Parathyroid adenoma (tissue), 2 donors: ENCODE data around the gene IER3IP1.

Experiments used
- H2AFZ ChIP-seq: fragments of 300-600 bp; sonication (generic); one replicate; pipeline ENCODE4 v1.7.0; 2017; ENCODE audit warnings: antibody characterized with exemption, mild to moderate bottlenecking
- H3K27ac ChIP-seq: fragments of 300-600 bp; sonication (generic); one replicate; pipeline ENCODE4 v1.7.0; 2017
- H3K27me3 ChIP-seq: fragments of 300-600 bp; sonication (generic); one replicate; pipeline ENCODE4 v1.7.0; 2017; ENCODE audit warnings: low read length; ENCODE audit not compliant: control insufficient read depth, insufficient read depth
- H3K36me3 ChIP-seq: fragments of 300-600 bp; sonication (generic); one replicate; pipeline ENCODE4 v1.7.0; 2017; ENCODE audit warnings: low read length; ENCODE audit not compliant: control insufficient read depth, insufficient read depth
- H3K4me1 ChIP-seq: fragments of 300-600 bp; sonication (generic); one replicate; pipeline ENCODE4 v1.7.0; 2017; ENCODE audit warnings: control low read depth
- H3K4me2 ChIP-seq: fragments of 300-600 bp; sonication (generic); one replicate; pipeline ENCODE4 v1.7.0; 2017; ENCODE audit warnings: low read length
- H3K4me3 ChIP-seq: fragments of 300-600 bp; sonication (generic); one replicate; pipeline ENCODE4 v1.7.0; 2017; ENCODE audit warnings: low read depth, low read length
- H3K79me2 ChIP-seq: fragments of 300-600 bp; sonication (generic); one replicate; pipeline ENCODE4 v1.7.0; 2017; ENCODE audit warnings: control low read depth
- H3K9ac ChIP-seq: fragments of 300-600 bp; sonication (generic); one replicate; pipeline ENCODE4 v1.7.0; 2017; ENCODE audit warnings: mild to moderate bottlenecking
- H3K9me3 ChIP-seq: fragments of 300-600 bp; sonication (generic); one replicate; pipeline ENCODE4 v1.7.0; 2017; ENCODE audit warnings: low read length; ENCODE audit not compliant: control insufficient read depth
- CTCF ChIP-seq: fragments of 300-600 bp; sonication (generic); IDR thresholded peaks from one replicate; pipeline ENCODE4 v1.7.0; 2017; ENCODE audit warnings: antibody characterized with exemption, mild to moderate bottlenecking
- donor health status: primary hyperparathyroidism.

Gene IER3IP1

GRCh38 chr18:47150029-47150823 is 25.9 kb downstream of the IER3IP1 start, which contains the start of gene HDHD2:
TSS of gene HDHD2 (minus strand) at chr18:47150500. CDS start at chr18:47136439, 14,061 bp downstream.
- H3K27me3 ChIP-seq, result no peaks in the 10 kb centered on the region

GRCh38 chr18:47149457-47150028 is 26.6 kb downstream of the IER3IP1 start:
- TF ChIP-seq CTCF, result no peak
- Histone ChIP-seq H3K9ac (peak overlapping the region; percentile 70), H3K36me3 (no peaks in the 10 kb centered on the region), H3K4me1 (peaks cover 6% of the 10 kb centered on the region), H3K4me2 (peak overlapping the region; percentile 98), H3K9me3 (no peaks in the 10 kb centered on the region), H3K27ac (peak overlapping the region; percentile 81), H3K4me3 (peak overlapping the region; percentile 89), H2AFZ (peak overlapping the region; percentile 93), H3K27me3 (no peaks in the 10 kb centered on the region), H3K79me2 (peaks cover 9% of the 10 kb centered on the region)

More at GRCh38 chr18:47150029-47150823, 25.9 kb downstream of the IER3IP1 start, which contains the start of gene HDHD2:
- Histone ChIP-seq H3K4me2 (peak within 1 kb of the TSS; percentile 98), H3K36me3 (no peaks in the 10 kb centered on the region), H3K79me2 (peaks cover 9% of the 10 kb centered on the region), H3K4me3 (peak within 1 kb of the TSS; percentile 89), H2AFZ (peak within 1 kb of the TSS; percentile 93), H3K9me3 (no peaks in the 10 kb centered on the region), H3K4me1 (peaks cover 6% of the 10 kb centered on the region), H3K9ac (peak within 1 kb of the TSS; percentile 70), H3K27ac (peak within 1 kb of the TSS; percentile 81)
- no peak for TF ChIP-seq CTCF

GRCh38 chr18:47146206-47146605 is 30.0 kb downstream of the IER3IP1 start:
- Histone ChIP-seq H3K27me3 (no peaks in the 10 kb centered on the region), H3K4me3 (no peak overlapping the region), H3K9me3 (no peaks in the 10 kb centered on the region), H3K4me2 (no peak overlapping the region), H3K36me3 (no peaks in the 10 kb centered on the region), H3K9ac (no peak overlapping the region), H2AFZ (no peak overlapping the region), H3K79me2 (peaks cover 9% of the 10 kb centered on the region), H3K27ac (no peak overlapping the region), H3K4me1 (peaks cover 2% of the 10 kb centered on the region)
- no peak for TF ChIP-seq CTCF

GRCh38 chr18:47143899-47144485 is 32.2 kb downstream of the IER3IP1 start:
- no peak overlapping the region for H2AFZ ChIP-seq
- no peak for TF ChIP-seq CTCF

More at GRCh38 chr18:47143899-47144485, 32.2 kb downstream of the IER3IP1 start:
- Histone ChIP-seq H3K4me2 (no peak overlapping the region), H3K4me3 (no peak overlapping the region), H3K36me3 (no peaks in the 10 kb centered on the region), H3K27me3 (no peaks in the 10 kb centered on the region), H3K27ac (no peak overlapping the region), H3K79me2 (no peaks in the 10 kb centered on the region), H3K9ac (no peak overlapping the region), H3K4me1 (no peaks in the 10 kb centered on the region), H3K9me3 (no peaks in the 10 kb centered on the region)
